GM19240 (cell line): ENCODE results near the gene BHLHE41.

ENCODE experiments used
- DNase-seq: peaks from one replicate; pipeline ENCODE4 v3.0.0; 2011; ENCODE audit warnings: low spot score; ENCODE audit not compliant: insufficient read length

BHLHE41 gene

DNA sequence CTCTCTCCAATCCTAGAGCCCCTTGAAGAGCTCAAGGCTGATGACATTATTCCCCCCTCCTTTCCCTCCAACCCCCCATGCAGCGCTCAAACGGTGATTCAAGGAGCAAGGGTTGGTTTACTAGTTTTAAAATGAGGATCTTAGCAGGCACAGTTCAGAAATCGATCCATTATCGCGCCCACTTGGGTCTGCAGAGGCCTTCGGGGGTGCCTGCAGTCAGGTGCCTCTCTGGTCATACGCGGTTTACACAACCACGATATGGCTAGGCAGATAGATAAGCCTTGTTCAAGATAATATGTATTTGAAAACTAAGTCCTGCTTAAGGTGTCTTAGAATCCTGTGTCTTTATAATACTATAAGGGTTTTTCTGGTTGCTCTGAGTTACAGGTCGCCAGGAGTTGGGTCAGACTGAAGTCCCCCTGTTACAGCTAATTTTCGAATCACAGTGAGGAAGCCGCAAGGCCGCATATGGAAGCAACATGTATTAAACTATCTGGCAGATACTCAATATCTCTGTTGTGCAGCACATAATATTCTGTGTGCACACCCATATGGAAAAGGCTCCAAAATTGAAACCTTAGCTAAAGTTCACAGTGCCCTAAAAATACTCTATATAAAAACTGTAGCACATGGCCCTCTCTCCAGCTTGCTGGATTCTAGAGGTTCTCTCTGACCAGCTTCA, 10.0 kb downstream of the BHLHE41 start:
- DNase-seq = no peak

DNA sequence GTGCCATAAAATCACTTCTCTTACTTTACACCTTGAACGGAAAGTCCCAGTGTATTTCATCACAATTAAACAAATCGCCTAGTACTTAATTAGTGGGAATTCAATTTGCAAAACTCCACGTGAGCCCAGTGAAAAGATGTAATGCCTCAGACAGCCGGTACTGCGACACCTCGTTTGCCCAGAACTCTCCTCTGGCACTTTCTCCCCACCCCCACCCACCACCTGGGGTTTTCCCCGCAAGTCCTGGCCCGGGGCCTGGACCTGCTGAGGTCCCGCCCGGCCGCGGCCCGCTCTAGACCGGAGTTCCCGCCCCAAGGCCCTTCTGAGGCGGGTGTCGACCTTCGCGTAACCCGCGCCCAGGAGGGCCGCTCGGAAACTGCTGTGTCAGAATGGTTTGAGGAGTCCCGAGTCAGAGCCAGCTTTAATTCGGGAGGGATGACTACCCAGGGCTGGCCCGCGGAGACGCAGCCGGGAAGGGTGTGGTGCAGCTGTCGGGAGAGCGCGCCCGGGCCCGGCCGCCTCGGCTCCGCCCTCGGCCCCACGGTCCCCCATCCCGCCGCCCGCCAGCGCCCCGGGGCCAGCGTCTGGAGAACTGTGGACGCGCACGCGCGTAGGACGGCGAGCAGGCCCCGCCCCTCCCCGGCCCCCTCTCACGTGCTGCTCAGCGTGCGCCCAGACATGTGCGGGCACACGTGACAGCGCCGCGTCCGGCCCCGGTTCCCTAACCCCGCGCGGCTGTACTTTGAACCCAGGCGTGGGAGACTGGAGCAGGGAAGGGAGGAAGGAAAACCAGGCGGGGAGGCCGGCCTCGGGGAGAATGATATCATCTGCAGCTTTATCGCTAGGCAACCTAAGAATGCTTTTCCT, 10.8 kb downstream of the BHLHE41 start:
- peak; percentile 55 for DNase-seq

DNA sequence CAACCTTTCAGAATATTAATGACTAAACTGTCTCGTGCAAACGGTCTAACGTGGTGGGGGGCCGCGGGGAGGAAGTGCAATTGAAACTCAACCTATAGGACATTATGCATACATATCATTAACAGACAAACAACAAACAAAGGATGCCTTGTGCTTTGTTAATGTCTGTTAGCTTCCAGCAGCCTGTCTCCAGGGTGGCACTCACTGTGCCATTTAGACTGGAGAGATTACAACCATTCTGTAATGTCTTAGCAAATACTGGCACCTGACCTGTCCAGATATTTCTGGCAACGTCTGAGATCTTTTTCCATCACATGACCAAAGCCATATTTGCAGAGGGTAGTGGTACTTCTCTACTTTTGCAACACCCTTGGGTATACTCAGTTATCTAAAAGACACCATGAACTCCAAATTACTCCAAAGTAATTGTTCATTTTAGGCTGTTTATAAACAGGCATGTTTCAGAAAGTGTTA, 11.6 kb downstream of the BHLHE41 start:
- DNase-seq = no peak

DNA sequence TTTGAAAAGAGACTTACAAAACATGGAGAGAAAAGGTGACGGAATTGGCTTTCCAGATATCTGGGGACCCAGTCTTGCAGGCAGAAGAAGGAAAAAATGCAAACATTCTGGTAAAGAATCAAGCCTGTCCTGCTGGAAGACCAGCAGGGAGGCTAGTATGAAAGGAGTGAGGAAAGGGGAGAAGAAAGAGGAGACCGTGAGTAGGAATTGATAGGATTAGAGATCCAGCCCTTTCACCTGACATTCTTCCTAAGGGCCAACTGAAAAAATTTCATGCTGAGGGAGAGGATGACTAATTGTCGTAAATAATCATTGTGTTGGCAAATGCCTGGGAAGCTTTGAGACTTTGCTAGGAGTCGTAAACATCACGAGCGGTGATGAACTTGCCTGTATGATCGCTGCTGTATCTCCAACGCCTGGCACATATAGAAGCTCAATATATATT, 12.1 kb downstream of the BHLHE41 start:
- DNase-seq = no peak

DNA sequence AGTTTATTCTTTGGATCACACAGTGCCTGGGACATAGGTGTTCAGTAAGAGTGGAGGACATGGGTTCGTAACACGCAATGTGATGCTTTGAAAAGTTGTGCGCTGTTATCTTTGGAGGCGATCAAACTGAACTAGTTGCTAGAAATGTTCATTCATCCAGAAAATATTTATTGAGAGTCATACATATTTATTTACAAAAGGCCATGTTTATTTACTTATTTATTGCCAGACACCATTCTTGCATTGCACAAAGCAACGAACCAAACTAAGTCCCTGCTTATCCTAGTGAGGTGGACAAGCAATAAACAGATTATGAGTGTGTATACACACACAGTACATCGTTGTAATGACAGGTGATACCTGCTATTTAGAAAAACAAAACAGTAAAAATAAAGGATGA, 12.6 kb downstream of the BHLHE41 start:
- no peak for DNase-seq

DNA sequence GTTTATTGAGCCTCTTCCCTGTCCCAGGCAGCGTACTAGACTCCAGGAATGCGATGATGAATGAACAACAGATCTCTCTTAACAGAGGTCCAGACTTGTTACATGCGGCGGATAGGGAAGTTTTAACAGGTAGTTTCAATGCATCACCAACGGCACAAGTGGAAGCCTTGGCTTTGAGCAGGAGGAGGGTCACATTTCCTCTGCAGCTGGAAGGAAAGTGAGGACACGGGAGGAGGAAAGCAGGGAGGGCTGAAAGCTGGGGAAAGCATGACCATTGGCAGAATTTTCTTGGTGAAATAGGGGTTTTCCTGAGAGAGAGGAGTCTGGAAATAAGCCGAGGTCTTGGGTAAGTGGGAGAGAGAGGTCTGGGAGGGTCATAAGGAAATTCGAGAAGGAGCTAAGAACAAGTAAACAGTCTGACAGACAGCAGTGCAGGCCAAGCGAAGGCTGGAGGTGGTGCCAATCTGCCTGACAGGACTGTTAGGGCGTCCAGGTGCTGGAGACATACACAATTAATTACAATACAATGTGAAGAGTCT, 15.4 kb downstream of the BHLHE41 start:
- DNase-seq = no peak

DNA sequence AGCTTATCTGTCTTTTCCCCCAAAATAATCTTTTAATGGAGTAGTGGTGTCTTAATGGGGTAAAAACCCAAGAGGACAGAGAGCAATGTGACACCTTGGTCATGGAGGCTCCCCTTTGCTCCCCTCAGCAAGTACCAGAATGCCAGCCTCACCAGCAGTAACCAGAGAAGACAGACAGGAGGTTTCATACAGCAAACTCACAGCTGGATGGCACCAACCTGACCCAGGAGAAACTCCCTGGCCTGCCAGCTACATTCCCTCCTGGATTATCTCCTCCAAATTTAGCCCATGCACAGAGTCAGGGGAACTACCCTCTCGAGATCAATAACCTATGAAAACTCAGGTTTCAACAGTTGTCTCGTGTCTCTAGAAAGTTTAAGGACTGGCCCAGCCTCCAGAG, 15.9 kb downstream of the BHLHE41 start:
- no peak for DNase-seq

DNA sequence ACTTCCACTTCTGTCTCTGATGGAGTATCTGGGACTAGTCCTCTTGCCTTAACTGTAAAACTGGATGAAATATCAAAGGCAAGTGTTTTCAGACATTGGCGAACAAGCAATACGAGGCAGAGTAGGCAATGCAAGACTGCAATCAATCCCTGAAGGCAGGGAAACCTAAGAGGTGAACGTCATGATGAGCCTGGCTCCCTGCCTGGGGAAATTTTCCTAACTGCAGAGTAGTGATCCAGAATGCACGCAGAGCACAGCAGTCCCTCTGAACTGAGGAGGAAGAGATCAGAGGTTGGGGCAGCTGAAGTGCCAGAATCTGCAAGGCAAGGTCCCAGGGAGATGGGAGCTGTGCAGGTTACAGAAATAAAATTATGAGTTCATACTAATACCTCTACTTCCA, 18.5 kb downstream of the BHLHE41 start:
- DNase-seq = no peak

DNA sequence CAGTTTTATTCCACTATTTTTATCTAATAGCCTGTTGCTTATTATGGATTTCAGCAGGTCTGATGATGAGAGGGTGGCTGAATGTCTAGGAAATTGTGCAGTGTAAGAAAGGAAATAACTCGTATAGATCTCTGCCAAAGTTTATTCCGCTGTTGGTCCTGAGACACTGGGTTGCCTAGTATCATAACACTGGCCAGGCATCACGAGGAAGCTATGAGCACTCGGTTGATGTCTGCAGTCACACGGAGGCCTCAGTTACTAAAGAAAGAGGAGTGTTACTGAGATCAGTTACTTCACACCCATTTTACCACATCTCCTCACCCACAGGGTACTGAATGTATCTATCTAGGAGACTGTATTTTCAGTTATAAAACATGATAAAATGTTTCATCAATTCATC, 21.9 kb downstream of the BHLHE41 start:
- no peak for DNase-seq

DNA sequence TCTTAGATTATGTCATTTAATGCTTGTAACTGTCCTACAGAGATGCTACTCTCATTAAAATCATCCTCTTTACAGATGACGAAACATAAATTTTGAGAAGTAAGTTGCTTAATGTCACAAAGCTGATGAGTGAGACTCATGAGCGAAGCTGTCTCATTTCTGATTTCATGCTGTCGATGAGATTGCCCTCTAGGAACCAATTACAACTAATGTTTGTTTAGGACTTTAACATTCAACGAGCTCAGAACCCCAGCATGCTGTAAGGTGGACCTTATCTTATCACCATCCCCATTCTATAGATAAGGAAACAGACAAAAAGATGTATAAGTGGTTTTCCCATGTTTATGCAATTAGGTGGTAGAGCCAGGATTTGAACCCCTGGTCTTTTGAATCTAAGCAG, 23.1 kb downstream of the BHLHE41 start:
- DNase-seq = no peak

DNA sequence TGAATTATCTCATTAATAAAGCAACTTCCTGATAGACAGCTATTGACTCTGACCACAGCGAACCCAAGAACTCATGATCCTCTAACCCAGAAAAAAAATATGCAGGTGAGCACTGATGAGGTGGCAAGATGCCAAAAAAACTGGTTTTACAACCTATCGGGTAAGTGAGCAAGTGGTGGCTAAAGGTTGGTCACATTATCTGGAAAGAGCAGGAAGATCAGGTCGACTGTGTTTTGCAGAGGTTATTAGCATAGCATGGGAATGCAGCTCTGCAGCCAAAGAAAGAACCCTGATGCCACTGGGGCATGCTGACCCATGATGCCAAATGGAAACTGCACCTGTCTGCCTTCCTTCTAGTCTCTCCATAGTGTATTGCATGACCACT, 23.5 kb downstream of the BHLHE41 start:
- DNase-seq = no peak

DNA sequence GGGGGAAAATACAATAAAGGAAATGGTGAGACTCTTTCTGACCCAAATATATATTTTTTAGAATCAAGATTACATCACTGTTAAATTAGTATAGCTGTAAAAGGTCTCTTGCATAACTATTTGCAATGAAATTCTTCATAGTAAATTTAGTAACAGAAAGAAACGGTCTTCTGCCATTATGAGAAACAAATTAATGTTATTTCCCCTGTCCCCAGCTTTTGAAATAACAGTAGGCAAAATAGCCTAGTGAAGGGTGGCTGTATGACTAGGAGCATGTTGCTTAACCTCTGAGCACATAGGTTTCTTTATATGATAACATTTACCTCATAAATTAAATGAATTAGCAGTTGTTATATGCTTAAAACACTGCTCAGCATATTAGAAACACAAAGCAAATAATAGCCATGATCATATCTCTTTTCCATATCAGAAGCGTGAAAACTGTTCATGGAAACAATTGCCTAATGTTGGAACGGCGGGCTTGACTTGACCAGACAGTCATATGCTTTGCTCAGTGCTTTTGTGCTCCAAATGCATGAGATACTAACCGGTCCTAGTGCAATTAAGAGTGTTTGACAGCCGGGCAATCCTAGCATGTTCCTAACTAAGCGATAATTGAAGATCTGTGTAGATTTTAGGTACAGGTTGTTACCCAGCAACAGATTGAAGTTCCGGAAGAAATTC, 24.0 kb downstream of the BHLHE41 start:
- no peak for DNase-seq

DNA sequence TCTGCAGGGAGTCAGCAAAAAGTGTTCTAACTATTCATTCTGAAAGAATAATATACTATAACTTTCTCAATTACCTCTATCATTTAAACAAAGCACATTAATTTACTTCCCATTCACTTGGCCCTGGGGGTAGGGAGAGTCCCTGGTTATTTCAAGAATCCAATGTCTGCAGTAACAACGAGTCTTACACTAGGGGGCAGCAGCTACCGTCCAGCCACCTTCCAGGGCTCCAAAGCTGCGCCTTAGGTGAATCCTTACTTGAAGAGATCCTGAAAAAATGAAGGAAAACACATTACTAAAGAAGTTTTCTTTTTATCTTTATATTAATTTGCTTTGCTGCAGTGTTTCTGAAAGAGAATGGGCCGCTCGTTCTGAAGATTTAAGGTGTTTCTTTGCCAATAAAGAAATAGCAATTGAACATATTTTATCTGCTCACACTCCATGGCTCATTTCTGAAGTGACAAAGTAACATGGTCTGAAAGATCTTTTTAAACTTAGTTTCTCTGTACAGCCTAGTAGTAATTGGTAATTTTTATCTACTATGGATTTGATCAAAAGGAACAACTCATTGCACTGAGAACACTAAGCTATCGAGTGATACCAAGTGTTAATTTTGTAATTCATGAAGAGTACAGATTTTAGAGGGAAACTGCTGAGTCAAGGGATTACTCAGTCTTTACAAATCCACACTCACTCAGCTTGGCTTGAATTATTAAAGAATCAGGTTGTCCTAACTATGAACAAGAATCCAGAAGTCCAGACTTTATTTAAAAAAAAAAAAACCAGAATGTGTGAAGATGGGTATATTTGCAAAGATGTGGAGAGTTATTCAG, 27.6 kb downstream of the BHLHE41 start:
- peak; percentile 45 for DNase-seq

DNA sequence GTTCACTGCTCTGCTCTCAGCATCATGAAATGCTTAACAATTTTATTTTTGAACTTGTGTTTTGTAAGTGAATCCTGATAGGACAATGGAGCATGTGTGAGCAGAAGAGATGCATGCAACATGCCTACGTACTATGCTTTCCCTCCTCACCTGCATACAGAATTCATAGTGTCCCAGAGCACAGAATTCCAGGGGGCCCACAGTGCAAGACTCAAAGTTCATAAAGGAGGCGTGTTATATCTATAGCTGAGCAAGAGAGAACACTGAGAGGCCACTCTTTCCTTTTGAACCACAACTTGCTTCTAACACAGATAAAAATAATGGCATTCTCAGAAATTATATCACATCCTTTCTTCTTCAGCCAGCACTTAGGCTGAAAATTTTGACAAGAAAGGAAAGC, 28.8 kb downstream of the BHLHE41 start:
- DNase-seq = no peak

DNA sequence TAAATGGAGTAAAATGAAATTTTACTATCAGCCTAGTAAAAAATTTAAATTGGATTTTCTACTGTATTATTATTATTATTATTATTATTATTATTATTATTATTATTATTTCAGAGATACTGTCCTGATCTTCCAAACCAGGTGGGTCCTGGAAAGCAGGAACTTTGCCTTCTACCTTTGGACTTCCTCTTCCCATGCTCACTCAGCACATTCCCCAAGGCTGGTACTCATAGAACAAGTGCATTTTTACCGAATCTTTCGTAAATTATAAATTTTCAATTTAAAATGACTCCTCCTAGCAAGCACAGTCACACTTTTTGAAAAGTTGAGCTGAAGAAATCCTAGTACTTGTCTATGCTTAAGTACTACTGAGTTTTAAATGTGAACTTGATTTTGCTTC, 29.7 kb downstream of the BHLHE41 start:
- DNase-seq = no peak

DNA sequence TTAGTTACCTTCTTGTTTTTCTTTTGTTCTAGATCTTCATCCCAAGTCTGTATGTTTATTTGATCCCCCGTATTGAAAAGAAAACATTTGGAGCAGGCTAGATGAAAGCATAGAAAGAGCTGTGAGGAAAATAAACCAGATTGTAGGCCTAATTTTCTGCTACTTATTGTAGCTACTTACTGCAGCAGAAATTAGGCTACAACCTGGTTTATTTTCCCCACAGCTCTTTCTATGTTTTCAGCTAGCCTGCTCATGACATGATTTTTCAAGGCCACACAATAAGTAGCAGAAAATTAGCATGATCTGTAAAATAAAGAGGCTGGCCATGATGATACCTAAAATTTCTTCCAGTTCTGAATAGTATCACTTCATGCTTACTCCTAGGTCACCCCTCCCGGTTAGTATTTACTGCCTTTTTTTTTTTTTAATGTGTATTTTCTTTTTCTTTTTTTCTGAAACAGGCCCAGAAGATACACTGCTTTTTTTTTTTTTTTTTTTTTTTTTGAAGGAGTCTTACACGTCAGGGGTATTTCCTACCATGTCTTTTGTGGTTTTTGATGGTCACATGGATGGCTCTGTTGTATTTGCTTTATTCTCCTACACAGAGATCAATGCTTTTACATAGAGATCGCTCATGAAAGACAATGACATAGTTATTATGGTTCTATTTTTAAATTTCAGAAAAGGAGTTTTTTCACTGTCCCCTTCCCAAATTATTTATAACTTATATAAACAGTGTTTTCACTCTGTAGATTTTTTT, 32.3 kb downstream of the BHLHE41 start:
- no peak for DNase-seq

DNA sequence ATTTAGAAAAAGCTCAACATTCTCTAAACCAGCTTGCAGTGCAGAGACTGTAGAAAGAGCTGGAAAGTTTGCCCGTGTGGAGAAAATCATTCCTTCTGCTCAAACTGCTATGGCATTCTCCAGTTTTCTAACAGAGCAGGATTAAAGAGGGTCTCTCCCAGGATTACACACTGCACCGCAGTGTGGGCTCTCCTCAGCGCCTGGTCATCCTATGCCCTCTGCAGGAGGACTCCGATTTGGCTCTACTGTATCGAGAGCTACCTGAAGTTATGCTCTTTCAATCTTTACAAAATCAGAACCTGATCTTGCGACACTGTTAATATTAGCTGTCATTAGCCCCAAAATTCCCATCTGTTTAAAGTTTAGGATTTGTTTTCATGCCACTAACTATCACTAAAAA, 33.0 kb downstream of the BHLHE41 start:
- no peak for DNase-seq

DNA sequence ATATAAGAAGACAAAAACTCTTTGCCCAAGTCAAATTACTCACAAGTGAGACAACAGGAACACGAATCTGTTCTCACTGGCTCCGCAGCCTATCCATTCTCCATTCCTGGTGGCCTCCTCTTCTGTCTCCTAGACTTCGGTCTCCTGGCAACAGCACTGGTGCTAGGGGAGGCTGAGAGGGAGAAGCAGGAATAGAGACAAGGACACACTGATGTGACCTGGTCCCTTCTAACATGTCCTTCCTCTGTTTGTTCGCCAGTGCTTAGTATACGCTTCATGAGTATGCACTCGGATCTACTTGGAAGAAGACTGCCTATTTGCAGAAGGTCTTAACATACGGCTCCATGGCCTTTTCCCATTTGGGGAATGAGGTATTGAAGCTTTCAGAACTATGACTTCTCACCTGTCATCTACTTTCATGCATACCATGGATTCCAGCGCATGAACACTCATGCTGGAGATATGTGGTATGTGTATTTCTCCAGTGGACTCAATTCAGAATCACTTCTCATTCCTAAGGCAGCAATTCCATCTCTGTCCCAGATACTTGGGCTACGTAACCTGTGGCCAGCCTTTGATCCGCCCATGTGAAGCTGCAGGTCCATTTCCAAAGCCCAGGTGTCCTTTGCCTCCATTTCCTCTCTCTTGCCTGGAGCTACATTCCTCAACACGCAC, 33.9 kb downstream of the BHLHE41 start:
- no peak for DNase-seq

DNA sequence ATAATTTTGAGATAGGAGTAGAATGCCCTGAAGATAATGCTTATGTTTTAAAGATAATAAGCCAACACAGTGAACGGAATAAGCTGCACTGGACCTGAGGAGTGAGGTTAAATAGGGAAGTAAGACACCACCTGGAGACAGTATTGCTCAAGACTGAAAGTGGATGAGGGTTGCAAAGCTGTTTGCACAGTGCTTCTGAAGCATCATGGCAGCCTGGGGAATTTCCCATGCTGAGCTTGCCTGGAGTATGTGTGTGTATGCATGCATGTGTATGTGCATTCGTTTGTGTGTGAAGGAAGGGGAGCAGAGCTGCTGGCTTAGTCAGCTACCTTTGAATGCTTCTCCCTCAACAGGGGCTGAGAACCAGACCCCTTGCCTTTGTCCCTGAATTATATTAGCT, 35.8 kb downstream of the BHLHE41 start:
- peak; percentile 27 for DNase-seq

DNA sequence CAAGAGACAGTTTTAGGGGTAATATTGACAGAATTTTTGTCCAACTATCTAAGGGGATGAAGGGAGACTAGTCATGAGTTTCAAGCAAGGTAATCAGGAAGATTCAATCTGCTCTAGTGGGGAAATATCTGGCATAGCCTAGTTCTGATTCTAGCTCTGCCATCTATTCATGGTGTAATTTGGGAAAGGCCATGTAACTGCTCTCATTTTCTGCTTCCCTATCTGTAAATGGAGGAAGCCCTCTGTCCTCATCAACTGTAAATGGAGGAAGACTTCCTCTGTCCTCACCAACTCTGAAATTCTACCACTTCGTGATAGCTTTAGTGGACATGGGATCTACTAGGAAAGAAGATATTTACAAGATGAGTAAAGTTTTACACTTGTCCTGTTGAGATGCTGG, 37.9 kb downstream of the BHLHE41 start:
- DNase-seq = no peak
